Muscle layer of duodenum (tissue), 2 donors: ENCODE measurements around the gene HOXB3.

Experiments
- H3K27ac ChIP-seq: one replicate; pipeline ENCODE4 v1.7.0; 2013; ENCODE audit warnings: mild to moderate bottlenecking, low read length
- H3K27me3 ChIP-seq: one replicate; pipeline ENCODE4 v1.7.0; 2013; ENCODE audit warnings: low read depth, mild to moderate bottlenecking, control low read depth, low read length
- H3K36me3 ChIP-seq, 2 donors: one replicate each; pipeline ENCODE4 v1.7.0; 2013; ENCODE audit warnings: low read length in 2 of 2, control low read depth in 1 of 2, mild to moderate bottlenecking in 1 of 2; ENCODE audit not compliant: insufficient read depth in 2 of 2, control insufficient read depth in 1 of 2
- H3K4me1 ChIP-seq, 2 donors: one replicate each; pipeline ENCODE4 v1.7.0; 2013; ENCODE audit warnings: low read length in 2 of 2, mild to moderate bottlenecking in 2 of 2, control low read depth in 1 of 2, moderate library complexity in 1 of 2; ENCODE audit not compliant: insufficient read depth in 2 of 2, control insufficient read depth in 1 of 2
- H3K4me3 ChIP-seq, 2 donors: one replicate each; pipeline ENCODE4 v1.7.0; 2013; ENCODE audit warnings: low read length in 2 of 2, low read depth in 1 of 2, mild to moderate bottlenecking in 1 of 2
- H3K9me3 ChIP-seq, 2 donors: one replicate each; pipeline ENCODE4 v1.7.0; 2013; ENCODE audit warnings: low read length in 2 of 2, control low read depth in 1 of 2, mild to moderate bottlenecking in 1 of 2; ENCODE audit not compliant: control insufficient read depth in 1 of 2
- donor health status: healthy.

HOXB3 gene

GRCh38 chr17:48593126-48593829, 3.2 kb upstream of the HOXB3 start, which contains the start of gene HOXB5:
Gene HOXB5 (minus strand): TSS chr17:48593779. CDS start chr17:48593682, 97 bp downstream.
- H3K4me1 ChIP-seq = peaks cover 11 to 33% of the 10 kb centered on the region in 2 donors
- H3K9me3 ChIP-seq = no peaks in the 10 kb centered on the region
- H3K27me3 ChIP-seq = peaks cover 8% of the 10 kb centered on the region
- peak within 1 kb of the TSS; percentile 67 for H3K27ac ChIP-seq
- H3K4me3 ChIP-seq = peak within 1 kb of the TSS; percentile 59 to 76
- no peaks in the 10 kb centered on the region for H3K36me3 ChIP-seq

GRCh38 chr17:48592577-48592976, 2.5 kb upstream of the HOXB3 start:
- Histone ChIP-seq H3K27me3 (peaks cover 8% of the 10 kb centered on the region), H3K36me3 (no peaks in the 10 kb centered on the region), H3K4me3 (peak overlapping the region; percentile 59 to 76), H3K4me1 (peaks cover 11 to 38% of the 10 kb centered on the region in 2 donors), H3K9me3 (no peaks in the 10 kb centered on the region), H3K27ac (peak overlapping the region; percentile 67)

DNA sequence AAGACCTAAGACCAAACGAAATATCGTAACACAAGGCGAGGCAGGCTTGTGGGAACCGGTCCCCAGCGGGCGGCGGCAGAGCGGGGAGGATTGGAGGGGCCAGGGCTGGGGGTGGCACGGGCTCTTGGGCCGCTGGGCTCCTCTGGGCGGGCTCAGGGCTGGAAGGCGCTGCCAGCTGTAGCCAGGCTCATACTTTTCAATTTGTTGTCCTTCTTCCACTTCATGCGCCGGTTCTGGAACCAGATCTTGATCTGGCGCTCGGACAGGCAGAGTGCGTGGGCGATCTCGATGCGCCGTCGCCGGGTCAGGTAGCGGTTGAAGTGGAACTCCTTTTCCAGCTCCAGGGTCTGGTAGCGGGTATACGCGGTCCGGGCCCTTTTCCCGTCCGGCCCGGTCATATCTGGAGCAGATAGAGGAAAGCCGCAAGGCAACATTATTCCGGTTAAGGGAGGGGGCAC, 2.0 kb upstream of the HOXB3 start:
- H3K4me3 ChIP-seq = peak overlapping the region; percentile 59 to 76
- H3K36me3 ChIP-seq = no peaks in the 10 kb centered on the region
- peaks cover 15 to 42% of the 10 kb centered on the region in 2 donors for H3K4me1 ChIP-seq
- no peaks in the 10 kb centered on the region for H3K9me3 ChIP-seq
- peak overlapping the region; percentile 89 for H3K27ac ChIP-seq
- H3K27me3 ChIP-seq = peaks cover 10% of the 10 kb centered on the region

DNA sequence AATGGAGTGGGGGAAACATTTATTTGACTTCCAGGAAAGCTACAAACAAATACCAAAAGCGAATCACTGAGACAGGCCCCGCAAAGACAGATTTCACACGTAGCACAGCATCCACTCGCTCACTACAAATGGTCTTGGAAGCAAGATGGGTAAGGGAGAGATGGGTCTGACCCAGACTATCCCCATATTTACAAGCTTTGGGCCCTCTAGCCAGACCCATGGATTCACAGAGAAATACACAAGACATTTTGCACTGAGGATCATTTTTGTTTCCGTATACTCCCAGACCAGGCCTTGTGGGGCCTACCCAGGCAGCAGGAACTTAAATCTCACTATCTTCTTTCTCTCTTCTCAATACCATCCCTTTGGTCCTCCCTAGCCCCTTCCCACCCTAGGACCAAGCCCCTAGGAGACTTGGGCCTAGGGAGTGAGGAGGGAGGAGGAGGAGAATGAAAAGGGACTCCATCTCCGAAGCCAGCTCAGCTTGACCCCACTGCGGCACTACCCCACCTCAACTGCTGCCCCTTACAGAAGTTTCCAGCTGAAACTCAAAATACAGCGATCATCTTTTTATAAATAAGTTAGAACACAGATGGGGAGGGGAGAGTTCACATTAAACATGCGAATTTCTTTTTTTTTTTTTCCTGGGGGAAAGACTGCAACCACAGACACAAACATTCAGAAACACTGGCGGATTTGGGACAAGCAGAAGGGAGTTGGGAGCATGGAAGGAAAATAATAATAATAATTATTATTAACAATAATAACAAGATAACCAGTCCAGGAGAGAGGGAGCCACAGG, 1.4 kb upstream of the HOXB3 start:
- Histone ChIP-seq H3K9me3 (no peaks in the 10 kb centered on the region), H3K27ac (peak overlapping the region; percentile 89), H3K36me3 (no peaks in the 10 kb centered on the region), H3K27me3 (peaks cover 14% of the 10 kb centered on the region), H3K4me3 (peak overlapping the region; percentile 59 to 79), H3K4me1 (peaks cover 15 to 43% of the 10 kb centered on the region in 2 donors)

DNA sequence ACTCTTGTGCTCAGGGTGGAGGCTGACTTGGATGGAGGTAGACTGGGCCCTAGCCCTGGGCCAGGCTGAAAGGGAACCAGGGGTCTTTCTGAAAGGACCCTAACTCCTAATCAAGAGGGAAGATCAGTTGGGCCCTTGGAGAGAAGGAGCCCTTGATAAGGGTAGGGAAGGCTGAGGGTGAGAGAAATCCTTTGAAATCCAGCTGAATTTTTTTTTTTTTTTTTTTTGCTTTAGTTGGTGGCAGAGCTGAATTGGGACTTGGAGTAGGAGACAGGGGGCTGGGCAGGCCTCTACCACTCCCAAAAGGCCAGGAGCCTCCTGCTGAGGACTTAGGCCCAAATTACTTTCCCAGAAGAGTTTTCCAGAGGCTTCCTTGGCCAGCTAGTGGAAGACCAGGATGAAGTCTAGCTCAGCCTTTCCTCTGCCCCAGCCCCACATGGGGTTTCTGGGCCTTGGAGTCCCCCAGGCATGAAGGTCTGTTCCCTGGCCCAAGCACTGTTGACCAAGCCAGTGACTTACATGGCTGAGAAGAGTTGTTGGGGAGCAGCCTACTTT, 643 bp upstream of the HOXB3 start:
- Histone ChIP-seq H3K4me1 (peaks cover 15 to 35% of the 10 kb centered on the region in 2 donors), H3K9me3 (no peaks in the 10 kb centered on the region), H3K36me3 (no peaks in the 10 kb centered on the region), H3K4me3 (peak overlapping the region; percentile 79 to 88), H3K27ac (peak overlapping the region; percentile 89), H3K27me3 (peaks cover 14% of the 10 kb centered on the region)

DNA sequence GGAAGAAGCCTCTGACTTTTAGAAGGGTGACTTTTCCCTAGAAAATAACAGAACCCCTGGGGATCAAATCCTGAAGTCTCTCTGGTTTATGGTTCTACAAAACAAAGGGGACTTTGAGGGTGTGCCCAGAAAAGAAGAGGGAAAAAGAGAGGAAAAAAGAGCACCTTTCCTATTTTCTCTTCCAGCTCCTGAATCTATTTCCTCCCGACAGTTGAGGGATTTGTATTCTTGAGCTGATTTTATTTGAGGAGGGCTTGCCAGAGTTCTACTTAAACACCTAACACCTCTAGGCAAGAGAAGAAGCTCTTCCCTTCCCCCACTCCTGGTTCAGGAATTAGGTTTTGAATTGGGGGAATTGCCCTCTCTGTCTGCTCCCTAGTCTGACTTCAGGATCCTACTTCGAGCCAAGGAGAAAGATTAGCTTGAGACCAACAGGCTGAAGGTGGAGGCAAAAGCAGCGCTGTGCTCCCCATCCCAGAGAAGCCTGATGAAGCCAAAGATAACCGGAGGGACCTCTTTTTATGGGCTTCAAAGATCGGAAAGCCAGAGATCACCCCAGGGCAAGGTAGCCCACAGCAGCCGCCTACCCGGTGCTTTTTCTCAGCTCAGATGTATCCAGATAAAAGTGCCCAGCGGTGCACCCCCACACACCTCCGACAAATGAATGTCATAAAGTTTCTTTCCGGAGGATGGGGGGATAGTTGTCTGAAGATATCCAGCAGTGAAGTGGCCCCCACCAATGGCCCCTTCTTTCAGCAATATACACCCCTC, 796 bp downstream of the HOXB3 start:
- peak overlapping the region; percentile 79 to 88 for H3K4me3 ChIP-seq
- H3K27me3 ChIP-seq = peaks cover 9% of the 10 kb centered on the region
- peak overlapping the region; percentile 89 for H3K27ac ChIP-seq

GRCh38 chr17:48588528-48588927, 1.5 kb downstream of the HOXB3 start:
- H3K4me1 ChIP-seq = peaks cover 6 to 29% of the 10 kb centered on the region in 2 donors
- peaks cover 9% of the 10 kb centered on the region for H3K27me3 ChIP-seq
- H3K4me3 ChIP-seq = peak overlapping the region; percentile 79 to 88
- no peaks in the 10 kb centered on the region for H3K9me3 ChIP-seq
- peak overlapping the region; percentile 89 for H3K27ac ChIP-seq
- no peaks in the 10 kb centered on the region for H3K36me3 ChIP-seq

More for the DNA sequence above, 796 bp downstream of the HOXB3 start:
- peaks cover 7 to 23% of the 10 kb centered on the region in 2 donors for H3K4me1 ChIP-seq
- H3K36me3 ChIP-seq = no peaks in the 10 kb centered on the region
- no peaks in the 10 kb centered on the region for H3K9me3 ChIP-seq

- H3K36me3 ChIP-seq = no peaks in the 10 kb centered on the region
- peak overlapping the region; percentile 89 for H3K27ac ChIP-seq
- peaks cover 12% of the 10 kb centered on the region for H3K27me3 ChIP-seq
- H3K9me3 ChIP-seq = no peaks in the 10 kb centered on the region
- peak overlapping the region; percentile 79 to 88 for H3K4me3 ChIP-seq
- H3K4me1 ChIP-seq = peaks cover 10 to 34% of the 10 kb centered on the region in 2 donors
Measured at GRCh38 chr17:48588074-48588415, 2.0 kb downstream of the HOXB3 start.

GRCh38 chr17:48587276-48588073, 2.6 kb downstream of the HOXB3 start:
- no peaks in the 10 kb centered on the region for H3K36me3 ChIP-seq
- peaks cover 10 to 40% of the 10 kb centered on the region in 2 donors for H3K4me1 ChIP-seq
- peak overlapping the region; percentile 79 to 88 for H3K4me3 ChIP-seq
- peaks cover 14% of the 10 kb centered on the region for H3K27me3 ChIP-seq
- H3K27ac ChIP-seq = peak overlapping the region; percentile 89
- no peaks in the 10 kb centered on the region for H3K9me3 ChIP-seq
